GM12864 (cell line): Measurements from ENCODE around the gene EPB41L4B.

Experiments used
- DNase-seq: peaks from one replicate; pipeline ENCODE4 v3.0.0-alpha.2; 2011; ENCODE audit warnings: low read depth
- H3K4me3 ChIP-seq: 2 replicates; pipeline ENCODE4 v1.5.1; 2011; ENCODE audit warnings: mild to moderate bottlenecking, low read depth, low read length, control low read depth
- TF ChIP-seq, protein P1 (sequence below): IDR thresholded peaks from 2 replicates; pipeline ENCODE4 v1.5.1; 2011; ENCODE audit warnings: low read depth, mild to moderate bottlenecking, moderate library complexity, low read length, control low read depth, inconsistent platforms; ENCODE audit errors: missing control alignments

Gene EPB41L4B

DNA sequence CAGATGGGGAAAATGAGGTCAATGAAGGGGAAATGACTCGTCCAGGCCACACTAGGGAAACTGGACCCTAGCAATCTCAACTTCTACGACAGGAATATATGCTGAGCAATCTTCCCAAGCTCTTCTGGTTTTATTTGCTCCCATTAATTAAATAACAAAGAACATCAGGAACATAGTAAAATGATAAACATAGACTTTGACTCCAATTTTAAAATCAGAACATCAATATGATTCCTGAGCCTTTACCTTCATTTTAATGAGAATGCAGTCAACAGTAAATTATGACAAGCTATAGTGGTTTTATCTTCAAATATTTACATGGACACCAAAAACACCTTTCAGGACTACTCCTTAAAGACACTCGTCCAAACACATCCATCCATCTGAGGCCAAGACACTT lies 79.7 kb downstream of the EPB41L4B start:
- TF ChIP-seq, protein P1, sequence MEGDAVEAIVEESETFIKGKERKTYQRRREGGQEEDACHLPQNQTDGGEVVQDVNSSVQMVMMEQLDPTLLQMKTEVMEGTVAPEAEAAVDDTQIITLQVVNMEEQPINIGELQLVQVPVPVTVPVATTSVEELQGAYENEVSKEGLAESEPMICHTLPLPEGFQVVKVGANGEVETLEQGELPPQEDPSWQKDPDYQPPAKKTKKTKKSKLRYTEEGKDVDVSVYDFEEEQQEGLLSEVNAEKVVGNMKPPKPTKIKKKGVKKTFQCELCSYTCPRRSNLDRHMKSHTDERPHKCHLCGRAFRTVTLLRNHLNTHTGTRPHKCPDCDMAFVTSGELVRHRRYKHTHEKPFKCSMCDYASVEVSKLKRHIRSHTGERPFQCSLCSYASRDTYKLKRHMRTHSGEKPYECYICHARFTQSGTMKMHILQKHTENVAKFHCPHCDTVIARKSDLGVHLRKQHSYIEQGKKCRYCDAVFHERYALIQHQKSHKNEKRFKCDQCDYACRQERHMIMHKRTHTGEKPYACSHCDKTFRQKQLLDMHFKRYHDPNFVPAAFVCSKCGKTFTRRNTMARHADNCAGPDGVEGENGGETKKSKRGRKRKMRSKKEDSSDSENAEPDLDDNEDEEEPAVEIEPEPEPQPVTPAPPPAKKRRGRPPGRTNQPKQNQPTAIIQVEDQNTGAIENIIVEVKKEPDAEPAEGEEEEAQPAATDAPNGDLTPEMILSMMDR: no peak
- no peak for DNase-seq
- H3K4me3 ChIP-seq: no peak overlapping the region

DNA sequence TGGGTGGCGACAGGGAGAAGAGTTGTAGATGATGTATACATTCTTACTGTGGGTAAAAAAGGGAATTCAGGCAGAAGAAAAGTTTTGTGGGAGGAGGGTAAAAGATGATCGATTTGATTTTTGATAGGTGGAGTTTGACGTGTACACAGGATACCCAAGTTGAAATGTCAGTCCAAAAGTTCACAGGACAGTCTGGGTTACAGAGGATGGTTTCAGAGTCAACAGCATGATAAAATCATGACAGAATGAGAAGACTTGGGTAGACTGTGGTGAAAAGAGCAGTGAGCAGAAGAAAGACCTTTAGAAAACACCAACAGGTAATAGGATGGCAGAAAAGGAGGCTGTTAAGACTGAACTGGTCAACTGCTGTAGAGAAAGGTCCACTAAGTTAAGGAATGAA lies 81.6 kb downstream of the EPB41L4B start:
- TF ChIP-seq, protein P1: no peak
- no peak for DNase-seq
- H3K4me3 ChIP-seq: no peak overlapping the region

DNA sequence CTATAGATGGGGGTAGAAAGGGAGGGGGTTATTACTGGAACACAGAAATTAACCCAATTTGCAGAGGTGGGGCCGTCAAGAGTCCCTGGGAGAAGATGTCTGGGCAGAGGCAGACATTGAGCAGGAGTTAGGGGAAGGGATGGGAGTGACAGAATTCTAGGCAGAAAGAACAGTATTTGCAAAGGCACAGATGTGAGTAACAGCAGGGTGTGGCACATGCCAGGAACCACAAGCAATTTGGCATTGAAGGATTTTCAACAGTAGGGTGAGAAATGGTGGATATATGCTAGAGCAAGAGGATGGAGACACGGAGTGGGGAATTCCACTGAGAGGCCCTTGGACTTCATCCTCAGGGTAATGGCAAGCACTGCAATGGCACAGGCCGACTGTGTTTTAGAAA lies 82.2 kb downstream of the EPB41L4B start:
- H3K4me3 ChIP-seq: no peak overlapping the region
- TF ChIP-seq, protein P1: no peak
- DNase-seq: no peak

DNA sequence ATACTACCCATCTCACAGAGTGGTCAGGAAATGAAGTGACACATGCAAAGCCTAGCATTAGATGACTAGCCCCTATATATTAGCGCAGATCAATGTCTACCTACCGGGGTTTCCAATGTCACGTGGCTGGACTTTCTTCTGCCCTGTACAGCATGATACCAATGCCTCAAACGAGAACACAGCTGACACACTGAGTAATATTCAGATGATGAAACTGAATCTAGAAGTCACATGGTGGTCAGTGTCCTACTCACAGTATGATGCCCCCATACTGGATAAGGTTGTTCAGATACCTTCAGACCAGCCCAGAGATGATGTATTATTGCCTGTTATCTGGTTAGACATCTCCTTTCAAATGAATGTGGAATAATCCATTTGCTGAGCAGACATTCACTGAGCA lies 82.7 kb downstream of the EPB41L4B start:
- TF ChIP-seq, protein P1: no peak
- no peak overlapping the region for H3K4me3 ChIP-seq
- no peak for DNase-seq

DNA sequence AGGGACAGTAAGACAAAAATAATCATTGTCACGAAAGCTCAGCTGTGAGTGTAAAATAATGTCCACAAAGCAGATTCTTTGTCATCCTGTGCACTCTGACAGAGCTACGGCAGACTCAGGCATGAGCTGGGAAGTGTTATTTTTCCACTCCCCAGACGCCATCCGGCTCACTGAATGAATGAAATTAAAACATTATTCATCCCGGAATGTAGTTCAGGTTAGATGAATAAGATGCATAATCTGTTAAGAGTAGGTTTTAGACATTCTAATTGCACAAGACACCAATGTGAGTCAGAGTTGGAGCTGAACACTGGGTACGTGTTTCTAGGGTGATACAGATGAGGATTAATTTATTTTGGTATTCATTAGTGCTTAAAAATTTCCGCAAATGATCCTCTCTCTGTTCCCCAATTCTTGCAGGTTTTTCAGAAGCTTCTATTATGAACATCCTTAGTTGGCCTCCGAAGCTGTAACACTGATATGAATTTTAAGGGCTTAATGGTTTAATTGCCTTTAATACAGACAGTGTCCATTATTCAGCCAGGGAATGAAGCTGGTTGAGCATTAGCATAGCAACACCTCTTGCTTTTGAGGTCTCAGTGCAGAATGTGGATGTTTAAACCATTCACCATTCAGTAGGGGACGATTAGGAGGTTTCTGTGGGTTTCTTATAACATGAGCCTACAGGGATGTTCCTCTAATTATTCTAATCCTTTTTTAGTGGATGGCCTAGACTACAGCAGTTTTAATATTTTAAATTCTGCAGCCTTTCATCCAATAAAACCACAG lies 88.2 kb downstream of the EPB41L4B start:
- no peak for DNase-seq
- TF ChIP-seq, protein P1: no peak
- H3K4me3 ChIP-seq: no peak overlapping the region

DNA sequence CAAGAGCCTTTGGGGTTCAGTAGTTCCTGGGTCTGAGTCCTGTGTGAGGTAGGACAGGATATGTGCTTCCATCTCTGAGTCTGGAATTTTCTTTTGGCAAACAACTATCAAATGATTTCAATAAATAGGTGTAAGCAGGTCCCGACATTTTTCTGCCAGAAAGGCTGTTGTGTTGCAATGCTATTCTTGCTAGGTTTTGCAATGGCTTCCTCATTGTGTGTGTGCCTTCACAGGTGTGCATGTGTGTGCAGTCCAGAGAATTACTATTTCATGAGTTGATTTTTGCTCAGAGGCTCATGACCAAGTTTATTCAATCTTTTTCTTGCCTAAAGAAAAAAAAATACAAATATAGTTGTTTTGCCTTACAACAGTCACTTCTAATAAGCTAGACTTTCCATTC lies 89.3 kb downstream of the EPB41L4B start:
- DNase-seq: no peak
- H3K4me3 ChIP-seq: no peak overlapping the region
- TF ChIP-seq, protein P1: no peak

DNA sequence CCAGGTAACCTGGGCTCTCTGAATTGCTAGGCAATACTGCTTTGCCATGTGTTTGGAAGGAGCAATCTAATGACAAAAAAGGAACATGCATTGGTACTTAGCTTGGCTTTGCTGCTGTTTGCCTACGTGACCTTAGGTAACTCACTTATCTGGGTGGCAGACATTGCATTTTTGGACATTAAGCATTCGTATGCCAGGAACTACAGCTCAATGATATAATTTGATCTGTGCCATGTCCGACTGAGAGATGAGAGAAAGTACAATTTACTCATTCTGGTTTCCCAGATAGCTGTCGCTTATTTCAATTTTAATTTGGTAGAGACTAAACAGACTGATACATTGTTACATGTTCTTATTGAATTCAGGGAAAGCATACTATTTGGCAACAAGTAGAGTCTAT lies 90.6 kb downstream of the EPB41L4B start:
- TF ChIP-seq, protein P1: no peak
- DNase-seq: no peak
- H3K4me3 ChIP-seq: no peak overlapping the region
